ENCODE data around the gene MSLN.

- no peak for TF ChIP-seq CTCF (IDR thresholded peaks at IDR 0.05; ENCODE audit: low read depth, low read length)
- TF ChIP-seq EZH2phosphoT487 (IDR thresholded peaks at IDR 0.05; ENCODE audit: low read depth): no peak
These were observed 7.9 kb downstream of the MSLN start for GRCh38 chr16:768428-768827.

Data from OCI-LY3 (cell line).